Activated T-cell treated with anti-CD3 and anti-CD28 coated beads for 24 hours (primary cell): ENCODE results near the gene WNT9B.
A peak's percentile ranks its signal among the peaks of the same experiment; 100 is the strongest.
"Not testable (repeated sequence)": the region's sequence is repeated elsewhere in the genome, so short reads cannot be mapped to it uniquely, and the experiment has no call there.

Experiments
- DNase-seq: peaks from one replicate; pipeline ENCODE4 v3.0.0-alpha.2; 2020; ENCODE audit warnings: low read depth

WNT9B gene

GRCh38 chr17:46911311-46911710, 59.9 kb downstream of the WNT9B start:
- no peak for DNase-seq

GRCh38 chr17:46915596-46915995, 64.2 kb downstream of the WNT9B start:
- no peak for DNase-seq

- no peak for DNase-seq
These were observed 64.8 kb downstream of the WNT9B start for GRCh38 chr17:46916211-46916610.

- no peak for DNase-seq
These were observed 65.2 kb downstream of the WNT9B start for GRCh38 chr17:46916623-46917022.

GRCh38 chr17:46917041-46917440, 65.7 kb downstream of the WNT9B start:
- DNase-seq: no peak

- no peak for DNase-seq
These were observed 66.1 kb downstream of the WNT9B start for GRCh38 chr17:46917516-46917915.

- not testable (repeated sequence) for DNase-seq
These were observed 70.6 kb downstream of the WNT9B start for GRCh38 chr17:46921962-46922361.

- DNase-seq: no peak
These were observed 71.1 kb downstream of the WNT9B start for GRCh38 chr17:46922487-46922803.

GRCh38 chr17:46922804-46923635, 71.6 kb downstream of the WNT9B start, which contains the start of gene GOSR2:
GOSR2 (plus strand) TSS chr17:46923160; CDS start chr17:46923193, 33 bp downstream.
- DNase-seq: peak; percentile 86

- DNase-seq: no peak
These were observed 73.9 kb downstream of the WNT9B start for GRCh38 chr17:46925185-46925868.

GRCh38 chr17:46928467-46929261, 77.3 kb downstream of the WNT9B start:
- DNase-seq: no peak

- DNase-seq: no peak
These were observed 78.0 kb downstream of the WNT9B start for GRCh38 chr17:46929413-46929812.

GRCh38 chr17:46930051-46930450, 78.7 kb downstream of the WNT9B start:
- no peak for DNase-seq

GRCh38 chr17:46931596-46931995, 80.2 kb downstream of the WNT9B start:
- DNase-seq: no peak

- DNase-seq: no peak
These were observed 84.4 kb downstream of the WNT9B start for GRCh38 chr17:46935658-46936266.
